ENCODE results near the gene PLEKHG1.

PLEKHG1 gene

DNA sequence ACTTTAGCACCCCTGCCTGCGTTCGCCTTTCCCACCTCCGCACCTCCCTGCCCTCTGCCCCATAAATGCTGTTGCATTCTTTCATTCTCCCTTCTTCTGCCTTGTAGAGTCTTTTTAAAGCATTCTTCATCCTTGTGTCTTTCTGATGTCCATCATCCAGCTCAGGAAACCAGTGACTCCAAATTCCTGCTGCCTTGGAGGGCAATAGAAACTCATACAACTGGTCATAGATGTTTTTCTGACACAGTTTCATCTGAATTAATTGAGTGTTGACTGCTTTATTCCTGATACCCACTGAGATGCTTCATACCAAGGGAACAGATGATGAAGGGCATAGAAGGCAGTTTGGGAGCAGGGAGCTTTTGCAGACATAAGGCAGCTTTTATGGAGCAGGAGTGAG is 19.6 kb downstream of the PLEKHG1 start:
- no peak for DNase-seq (ENCODE audit: low read depth in 2 of 2)

DNA sequence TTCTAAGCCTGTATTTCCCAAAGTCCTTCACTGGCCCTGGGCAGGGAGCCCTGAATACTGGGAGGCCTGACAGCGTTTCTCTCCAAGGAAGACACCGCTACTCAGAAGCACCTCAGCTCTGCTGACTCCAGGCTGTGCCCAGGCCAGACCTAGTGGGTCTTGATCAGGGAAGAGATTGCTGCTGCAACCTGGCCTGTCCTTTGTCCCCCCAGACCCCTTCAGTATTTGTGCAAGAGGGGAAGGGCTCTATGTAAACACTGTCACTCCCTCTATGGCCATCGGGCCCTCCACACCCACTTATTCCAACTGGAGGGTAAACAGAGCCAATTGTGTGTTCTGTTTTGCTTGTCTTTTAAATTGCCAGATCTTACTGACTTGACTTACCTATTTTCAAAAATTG is 20.6 kb downstream of the PLEKHG1 start:
- DNase-seq (ENCODE audit: low read depth in 2 of 2), result no peak

DNA sequence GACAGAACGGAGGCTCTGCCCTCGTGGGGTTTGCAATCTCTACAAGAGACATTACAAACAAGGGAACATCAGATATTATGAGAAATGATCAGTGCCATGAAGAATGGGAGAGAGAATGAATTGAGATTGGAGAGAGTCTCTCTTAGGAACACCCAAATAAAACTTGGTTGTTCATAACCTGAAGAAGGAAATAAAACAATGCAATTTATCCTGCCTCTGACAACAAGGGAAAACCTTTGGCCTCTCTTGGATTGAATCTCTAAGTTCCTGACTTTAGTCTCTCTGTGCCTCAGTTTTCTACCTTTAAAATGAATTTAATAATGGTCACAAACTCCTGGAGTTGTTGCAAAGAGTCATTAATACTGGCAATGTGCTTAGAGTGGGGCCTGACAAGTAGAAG is 21.1 kb downstream of the PLEKHG1 start:
- DNase-seq (ENCODE audit: low read depth in 2 of 2), result no peak

DNA sequence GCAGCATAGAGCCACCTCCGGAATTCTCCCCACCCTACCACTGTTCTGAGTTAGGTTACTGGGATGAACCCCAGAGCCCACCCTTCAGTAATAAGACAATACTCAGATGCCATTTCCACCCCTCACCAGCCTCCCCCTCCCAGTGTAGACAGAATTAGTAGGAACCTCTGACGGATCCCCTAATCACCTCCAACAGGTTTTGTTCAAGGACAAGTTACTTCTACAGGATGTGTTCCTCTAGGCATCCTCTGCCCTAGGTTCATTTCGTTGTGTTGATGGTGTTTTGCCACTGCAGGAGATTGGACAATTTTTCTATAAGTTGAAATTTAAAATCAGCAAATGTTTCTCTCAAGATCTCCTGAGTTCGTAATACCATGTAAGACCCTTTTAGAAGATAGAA is 22.8 kb downstream of the PLEKHG1 start:
- DNase-seq (ENCODE audit: low read depth in 2 of 2), result no peak

DNA sequence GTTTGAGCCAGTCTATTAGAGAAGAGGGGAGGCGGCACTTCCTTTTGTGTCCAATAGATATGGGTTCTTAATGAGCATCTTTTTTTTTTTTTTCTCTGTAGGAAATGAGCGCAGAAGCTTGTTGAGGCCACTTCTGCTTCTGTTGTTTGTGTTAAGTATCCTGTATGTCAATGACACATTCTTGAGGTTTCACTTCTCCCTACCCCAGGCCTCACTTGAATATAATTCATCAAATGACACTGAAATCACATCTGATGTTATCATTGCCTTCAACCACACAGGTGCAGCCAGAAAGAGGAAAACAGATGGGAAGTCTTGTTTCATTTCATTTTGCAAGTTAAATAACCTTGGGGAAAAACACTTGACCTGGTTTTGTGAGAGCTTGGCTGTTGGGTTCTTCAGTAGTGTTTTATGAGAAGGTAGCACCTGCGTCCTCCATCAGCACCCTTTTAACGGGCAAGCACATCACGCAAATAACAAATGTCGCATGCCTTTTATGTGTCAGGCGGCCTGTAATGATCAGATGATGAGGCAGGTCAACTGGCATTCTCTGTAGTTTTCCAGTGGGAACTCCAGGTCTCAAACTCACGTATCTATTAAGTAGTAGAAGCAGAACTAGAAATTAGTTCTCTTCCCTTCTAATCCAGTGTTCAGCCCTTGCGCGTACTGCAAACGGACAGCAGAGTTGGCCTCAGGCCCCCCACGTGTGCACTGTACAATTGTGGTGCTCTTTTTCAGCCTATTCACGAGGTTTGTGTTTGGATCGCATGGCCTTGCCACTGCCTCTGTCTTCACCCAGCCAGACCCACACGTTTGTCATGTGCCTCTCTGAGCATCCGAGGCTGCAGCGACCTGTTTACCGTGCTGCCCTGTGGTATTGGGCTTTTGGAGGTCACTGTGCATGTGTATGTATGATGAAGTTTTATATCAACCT is 23.5 kb downstream of the PLEKHG1 start:
- no peak for DNase-seq (ENCODE audit: low read depth in 2 of 2)

DNA sequence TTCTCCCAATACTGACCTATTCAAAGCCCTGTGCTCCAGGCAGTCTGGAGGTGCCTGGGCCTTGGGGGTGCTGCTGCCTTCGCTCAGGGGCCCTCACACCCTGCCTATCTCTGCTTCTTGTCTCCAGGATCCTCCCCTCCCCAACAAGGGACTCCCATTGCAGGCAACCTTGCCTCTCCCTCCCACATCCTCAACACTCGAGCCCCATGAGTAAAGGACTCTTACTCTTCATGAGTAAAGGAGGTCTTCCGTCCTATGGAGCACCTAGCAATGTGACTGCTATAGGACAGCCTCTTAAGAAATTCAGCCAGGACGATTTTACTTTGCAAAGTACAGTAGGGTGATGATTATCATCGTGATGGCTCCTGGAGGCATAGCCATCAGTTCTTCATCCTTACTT is 24.5 kb downstream of the PLEKHG1 start:
- DNase-seq (ENCODE audit: low read depth in 2 of 2), result no peak

DNA sequence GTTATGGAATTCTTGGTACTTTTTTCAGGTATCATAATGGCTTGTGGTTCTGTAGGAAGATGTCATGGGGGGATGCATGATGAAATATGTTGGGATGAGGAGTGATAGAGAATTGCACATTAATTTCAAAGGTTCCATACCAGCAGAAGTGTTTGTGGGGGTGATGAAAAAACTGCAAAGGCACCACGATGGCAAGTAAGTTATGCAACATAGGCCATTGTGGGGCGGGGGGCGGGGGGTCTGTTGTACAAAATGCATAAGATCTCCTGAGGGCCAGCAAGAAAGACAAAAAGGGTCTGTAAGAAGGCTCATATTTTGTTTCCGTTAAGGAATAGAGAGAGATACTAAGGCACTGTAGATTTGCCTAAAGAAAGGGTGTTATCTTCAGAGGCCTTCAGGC is 26.2 kb downstream of the PLEKHG1 start:
- no peak for DNase-seq (ENCODE audit: low read depth in 2 of 2)

DNA sequence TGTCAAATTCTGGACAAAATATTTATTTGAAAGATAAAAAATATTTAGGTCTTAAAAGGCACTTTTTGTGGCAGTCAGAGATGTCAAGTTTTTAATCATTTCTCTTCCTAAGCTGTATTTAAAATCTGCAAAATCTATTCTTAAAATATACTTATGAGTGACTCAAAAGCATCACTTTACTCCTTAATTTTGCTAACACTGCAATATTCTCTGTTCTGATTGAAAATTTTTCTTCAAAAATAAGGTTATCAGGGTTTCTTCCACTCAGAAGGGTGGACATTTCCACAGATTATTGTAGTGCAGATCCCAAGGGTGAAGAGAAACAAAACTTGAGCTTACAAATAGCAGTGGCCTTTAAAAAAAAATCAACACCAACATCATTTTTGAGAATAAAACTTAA is 27.5 kb downstream of the PLEKHG1 start:
- DNase-seq (ENCODE audit: low read depth in 2 of 2), result no peak

DNA sequence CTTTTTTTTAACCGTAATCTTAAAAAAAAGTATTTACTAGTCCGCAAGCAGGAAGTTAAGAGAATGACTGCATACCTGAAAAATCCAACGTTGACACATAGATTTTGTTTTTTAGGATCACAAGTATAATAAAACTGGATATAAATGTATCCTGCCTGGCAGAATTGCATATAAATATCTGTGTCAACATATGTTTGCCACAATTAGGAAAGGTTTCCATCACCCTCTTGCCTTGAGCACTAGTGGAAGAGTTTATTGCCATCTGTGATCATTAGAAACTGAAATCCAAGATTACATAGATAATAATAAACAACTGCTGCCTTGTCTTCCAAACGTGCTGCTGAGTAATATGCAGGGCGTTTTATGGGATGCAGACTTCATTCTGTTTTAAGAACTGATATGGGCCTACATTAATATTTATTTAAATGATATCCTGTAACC is 27.9 kb downstream of the PLEKHG1 start:
- DNase-seq (ENCODE audit: low read depth in 2 of 2), result no peak

DNA sequence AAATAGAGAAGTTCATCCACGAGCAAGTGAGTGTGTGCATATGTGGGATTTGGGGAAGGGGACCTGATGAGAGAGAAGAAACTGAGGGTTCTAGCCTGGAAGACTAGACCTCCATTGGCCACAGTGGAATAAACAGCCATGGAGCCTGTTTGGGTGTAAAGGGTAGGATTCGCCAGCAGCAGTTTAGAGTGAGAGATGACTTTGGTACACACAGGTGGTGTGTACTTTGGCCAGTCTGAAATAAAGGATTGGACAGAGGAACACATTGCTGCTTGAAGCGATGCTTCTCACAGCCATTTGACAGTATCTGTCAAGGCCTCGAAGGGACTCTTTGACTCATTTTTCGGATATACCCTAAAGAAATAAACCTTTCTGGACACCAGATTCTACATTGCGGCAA is 29.2 kb downstream of the PLEKHG1 start:
- no peak for DNase-seq (ENCODE audit: low read depth in 2 of 2)

DNA sequence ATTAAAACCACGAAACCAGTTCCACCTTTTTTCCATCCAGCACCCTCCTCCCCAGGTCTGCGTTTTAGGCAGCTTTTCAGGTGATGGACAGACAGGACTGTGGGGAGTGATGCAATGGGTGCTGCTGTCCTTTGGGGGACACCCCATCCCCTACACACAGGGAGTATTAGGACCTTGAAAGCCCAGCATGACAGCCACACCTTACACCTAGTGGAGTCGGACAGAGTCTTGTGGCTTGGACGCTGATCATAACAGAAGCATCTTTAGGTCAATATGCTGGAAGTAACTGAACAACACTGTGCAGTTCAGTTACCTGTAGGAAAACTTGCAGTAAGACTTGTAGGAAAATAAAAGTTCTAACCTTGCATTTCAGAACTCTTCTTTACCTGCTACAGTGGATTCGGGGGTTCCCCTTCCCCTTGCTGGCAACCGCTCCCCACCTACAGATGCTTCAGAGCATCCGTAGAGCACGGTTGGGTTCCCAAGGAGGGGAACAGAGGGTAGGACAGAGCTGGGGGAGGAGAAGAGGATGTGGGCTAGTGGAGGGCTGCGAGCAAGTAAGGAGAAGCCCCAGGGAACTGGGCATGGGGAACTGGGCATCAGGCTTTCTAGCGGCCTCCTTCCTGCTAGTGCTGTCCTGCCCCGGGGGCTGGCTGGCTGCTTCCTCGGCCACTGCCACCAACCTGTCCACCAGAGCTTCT is 31.7 kb downstream of the PLEKHG1 start:
- no peak for DNase-seq (ENCODE audit: low read depth in 2 of 2)

DNA sequence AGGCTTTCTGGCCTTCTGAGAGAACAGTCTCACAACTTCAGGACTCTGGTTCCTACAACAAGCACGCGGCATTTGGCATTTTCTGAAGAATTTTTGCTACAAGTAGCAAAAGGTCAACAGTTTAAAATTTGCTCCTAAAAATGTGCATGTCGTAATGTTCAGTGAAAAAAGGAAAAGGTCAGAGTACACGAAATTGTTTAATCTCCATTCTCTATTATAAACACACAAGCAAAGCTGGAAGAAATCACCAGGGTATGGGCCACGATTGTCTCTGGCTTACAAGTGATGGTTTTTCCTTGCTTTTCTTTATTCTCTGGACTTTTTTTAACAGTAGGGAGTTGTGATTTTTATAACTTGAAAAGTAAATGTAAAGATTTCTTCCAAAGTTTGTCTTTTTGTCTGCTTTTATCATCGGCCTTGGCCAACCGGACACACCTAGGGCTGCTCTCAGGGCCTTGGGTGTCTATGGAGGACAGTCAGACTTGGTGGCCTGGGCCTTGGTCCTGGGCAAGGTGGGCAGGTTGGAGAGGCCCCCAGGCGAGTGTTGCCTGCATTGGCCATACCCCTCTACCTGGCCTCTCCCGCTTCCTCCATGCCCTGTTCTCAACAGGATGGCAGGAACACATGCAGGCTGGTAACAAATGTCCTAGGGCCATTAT is 32.4 kb downstream of the PLEKHG1 start:
- DNase-seq (ENCODE audit: low read depth in 2 of 2), result no peak

DNA sequence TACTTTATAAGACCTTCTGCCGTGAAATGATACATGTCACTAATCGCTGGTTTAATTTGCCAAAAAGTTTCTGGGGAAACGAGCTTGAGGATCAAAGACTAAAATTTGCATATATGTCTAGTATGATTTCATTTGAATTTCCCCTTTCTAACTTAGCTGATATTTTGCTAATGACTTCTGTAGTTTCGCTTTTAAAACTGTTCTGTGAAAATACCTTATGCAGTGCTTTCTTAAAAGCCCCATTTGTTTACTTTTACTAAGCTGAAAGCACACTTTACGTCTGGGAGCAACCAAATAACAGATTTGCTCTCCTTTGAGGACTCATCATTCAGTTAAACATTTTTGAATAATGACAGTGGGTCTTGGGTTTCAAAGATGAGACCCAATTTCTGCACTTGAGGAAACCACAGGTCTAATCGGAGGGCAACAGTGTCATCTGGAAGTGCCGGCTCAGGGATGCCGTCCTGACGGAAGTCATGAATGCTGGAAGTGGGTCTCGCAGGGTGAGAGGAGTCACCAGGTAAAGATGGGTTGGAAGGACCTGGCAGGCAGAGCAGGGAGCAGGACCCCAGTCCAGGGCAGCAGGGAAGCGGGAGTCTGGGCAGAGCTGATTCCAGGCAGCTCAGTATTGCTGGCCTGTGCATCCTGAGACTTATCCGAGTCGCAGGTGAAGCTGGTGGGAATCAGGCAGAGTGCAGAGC is 33.2 kb downstream of the PLEKHG1 start:
- DNase-seq (ENCODE audit: low read depth in 2 of 2), result no peak

DNA sequence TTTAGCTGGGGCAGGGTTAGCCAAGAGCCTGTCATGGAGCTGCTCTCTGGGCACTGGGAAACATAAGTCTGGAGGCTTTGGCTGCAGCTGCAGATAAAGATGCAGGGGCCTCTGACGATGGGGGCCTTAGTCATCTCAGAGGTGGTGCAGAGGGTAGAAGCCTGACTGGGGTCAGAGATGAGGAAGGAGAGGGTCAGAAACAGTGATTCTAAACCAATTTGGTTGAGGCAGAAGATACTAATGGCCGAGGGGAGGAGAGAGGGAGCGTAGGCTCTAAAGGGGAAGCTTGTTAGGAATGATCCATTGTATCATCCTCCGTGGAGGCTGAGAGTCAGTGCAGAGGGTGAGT is 33.8 kb downstream of the PLEKHG1 start:
- no peak for DNase-seq (ENCODE audit: low read depth in 2 of 2)

DNA sequence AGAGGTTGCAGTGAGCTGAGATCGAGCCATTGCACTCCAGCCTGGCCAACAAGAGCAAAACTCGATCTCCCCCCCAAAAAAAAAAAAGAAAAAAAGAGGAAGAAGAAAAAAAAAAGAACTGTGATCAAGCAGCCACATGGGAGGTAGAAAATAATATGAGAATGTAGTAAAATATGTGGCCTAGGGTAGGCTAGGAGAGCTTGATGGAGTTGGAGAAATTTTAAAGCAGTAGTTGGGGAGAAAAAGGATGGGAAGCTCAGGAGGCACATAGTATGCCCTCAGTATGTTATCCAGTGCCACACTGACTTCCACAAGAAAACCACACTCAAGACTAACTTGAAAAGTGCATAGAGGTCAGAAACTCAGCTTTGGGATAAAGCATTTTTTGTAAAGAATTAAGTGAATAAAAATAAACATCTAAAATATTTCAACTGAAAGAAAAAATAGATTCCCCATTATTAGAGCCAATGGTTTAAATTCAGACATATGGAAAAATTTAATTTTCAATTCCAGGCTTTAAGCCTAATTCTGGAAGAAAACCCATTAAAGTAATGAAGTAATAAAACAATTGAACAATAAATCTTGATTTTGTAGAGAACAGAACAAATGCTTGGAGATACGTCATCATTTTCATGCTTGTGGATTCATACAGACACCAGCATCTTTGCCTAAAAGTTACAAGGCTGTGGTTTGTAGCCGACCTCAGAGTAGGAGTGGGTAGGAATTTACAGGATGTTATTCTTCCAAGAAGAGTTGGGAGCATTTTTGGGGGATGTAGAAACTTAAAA is 34.7 kb downstream of the PLEKHG1 start:
- no peak for DNase-seq (ENCODE audit: low read depth in 2 of 2)

DNA sequence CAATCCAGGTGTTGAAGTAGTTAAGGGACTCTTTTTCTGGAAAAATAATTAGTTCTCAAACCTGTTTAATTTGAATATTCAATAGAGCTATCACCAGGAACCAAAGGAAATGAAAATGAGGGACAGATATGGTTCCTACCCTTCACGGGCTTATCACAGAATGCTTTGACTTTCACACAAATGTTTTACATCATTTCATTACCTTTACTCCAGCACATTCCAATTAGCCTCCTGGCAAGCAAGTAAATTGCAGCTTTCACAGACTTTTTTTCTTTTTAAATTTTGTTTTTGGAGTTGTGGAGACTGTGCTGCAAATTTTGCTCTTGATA is 35.2 kb downstream of the PLEKHG1 start:
- DNase-seq (ENCODE audit: low read depth in 2 of 2), result no peak

DNA sequence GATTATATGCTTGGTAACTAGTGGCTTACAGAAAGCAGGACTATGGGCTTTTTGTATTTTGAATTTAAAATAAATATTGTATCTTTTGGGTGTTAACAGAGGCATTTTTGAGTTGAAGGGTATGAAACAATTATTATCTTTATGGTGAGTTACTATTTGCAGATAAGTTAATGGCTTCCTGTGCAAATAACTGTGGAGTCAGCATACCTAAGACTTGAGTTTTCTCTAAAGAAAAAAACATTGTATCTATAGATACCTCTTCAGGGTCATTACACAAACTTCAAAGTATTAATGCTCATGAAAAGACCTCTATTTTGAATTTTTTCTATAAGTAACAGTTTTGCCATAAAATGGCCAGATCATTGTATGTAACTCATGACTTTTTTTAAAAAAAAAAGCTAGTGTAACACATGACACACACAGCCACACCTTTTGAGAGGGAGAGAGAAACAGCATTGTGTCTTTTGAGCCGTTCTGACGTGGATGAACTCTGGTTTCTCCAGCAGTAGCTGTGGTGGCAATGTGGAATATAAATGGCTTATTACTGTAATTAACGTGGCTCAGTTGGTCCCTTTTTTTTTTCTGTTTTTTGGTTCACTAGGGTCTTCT is 36.3 kb downstream of the PLEKHG1 start:
- no peak for DNase-seq (ENCODE audit: low read depth in 2 of 2)

DNA sequence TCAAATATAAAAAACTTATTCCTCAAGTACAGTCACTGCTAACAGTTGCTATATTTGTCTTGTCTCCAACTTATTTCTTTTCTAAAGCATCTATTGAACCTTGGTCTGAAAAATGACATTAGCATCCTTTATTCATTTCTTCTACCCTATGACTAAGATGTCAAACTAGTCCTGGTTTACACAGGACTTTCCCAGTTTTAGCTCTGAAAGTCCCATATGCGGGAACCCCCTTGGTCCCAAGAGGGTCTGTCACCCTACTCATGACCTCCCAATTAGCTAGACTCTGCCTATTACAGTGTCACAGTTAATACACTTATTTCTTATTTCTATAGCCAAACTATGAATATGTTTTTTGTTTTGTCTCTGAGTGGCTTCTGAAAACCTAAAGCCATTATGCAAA is 37.1 kb downstream of the PLEKHG1 start:
- no peak for DNase-seq (ENCODE audit: low read depth in 2 of 2)

DNA sequence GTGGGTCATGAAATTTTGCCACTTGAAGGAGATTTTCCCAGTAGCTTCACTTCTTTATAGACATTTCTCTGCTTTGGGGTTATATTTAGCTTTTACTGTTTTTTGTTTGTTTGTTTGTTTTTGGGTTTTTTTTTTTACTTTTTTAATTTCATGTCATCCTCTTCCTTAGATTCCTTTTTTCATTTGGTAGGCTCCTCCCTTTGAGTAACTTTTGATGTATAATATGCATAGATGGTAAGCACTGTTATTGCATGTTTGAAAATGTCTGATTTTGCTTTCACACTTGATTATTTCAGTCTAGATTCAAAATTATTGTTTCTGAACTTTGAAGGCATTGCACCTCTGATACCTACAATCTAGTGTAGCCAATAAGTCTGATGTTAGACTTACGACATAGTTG is 37.6 kb downstream of the PLEKHG1 start:
- DNase-seq (ENCODE audit: low read depth in 2 of 2), result no peak

DNA sequence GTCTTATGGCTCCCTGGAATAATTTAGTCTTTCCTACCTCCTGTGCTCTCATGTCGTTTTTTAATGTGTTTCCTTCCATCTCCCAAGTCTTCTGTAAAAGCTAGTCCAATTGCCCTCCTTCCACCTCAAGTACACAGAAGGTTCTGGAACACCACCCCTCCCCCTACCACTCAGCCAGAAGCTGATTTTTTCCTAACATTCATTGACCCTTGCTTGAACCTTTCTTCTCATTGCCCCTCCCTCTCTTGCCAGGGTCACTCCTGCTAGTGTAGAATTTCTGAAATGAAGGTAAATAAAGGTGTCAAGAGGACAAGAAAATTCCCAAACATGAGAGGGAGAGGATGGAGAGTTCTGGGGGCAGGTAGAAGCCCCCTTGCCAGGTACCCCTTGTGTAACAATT is 38.6 kb downstream of the PLEKHG1 start:
- DNase-seq (ENCODE audit: low read depth in 2 of 2), result no peak

DNA sequence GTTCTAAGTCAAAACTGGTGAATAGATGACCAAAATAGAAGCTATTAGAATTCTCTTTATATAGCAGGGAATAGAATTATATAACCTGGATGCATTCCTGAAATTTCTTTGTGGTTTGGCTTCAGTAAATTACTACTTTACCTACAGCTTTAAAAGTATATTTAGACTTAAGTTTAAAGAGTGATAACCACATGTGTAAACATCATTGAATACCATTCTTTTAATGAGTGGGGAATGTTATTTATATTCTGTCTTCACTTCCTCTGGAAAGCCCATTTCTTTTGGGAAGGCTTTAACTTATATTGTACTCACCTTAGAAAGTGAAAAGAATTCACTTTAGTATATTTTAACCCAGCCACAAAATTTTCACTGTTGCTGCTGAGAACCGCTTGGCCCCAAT is 39.1 kb downstream of the PLEKHG1 start:
- no peak for DNase-seq (ENCODE audit: low read depth in 2 of 2)
